Measurements from ENCODE around the gene PTGER3. TPM values are rescaled to one million over a fixed set of nuclear protein-coding genes. Genes with fewer than 3 reads are reported as not detected.

PTGER3 gene
- total and polyA plus RNA-seq, 10 of the 15 experiments (the other 5 are each of a cell fraction or from before 2014, with no cell fraction given): under 0.01 to 0.04 (median 0.02) TPM; not detected in 7

GRCh38 chr1:71014178-71014579, 33.4 kb downstream of the PTGER3 start:
- Histone ChIP-seq H3K36me3 (ENCODE audit: control insufficient read depth in 2 of 2, insufficient read depth in 2 of 2, low read length in 1 of 2) (no peaks in the 10 kb centered on the region), H2AFZ (ENCODE audit: control insufficient read depth, low read depth, low read length) (no peak overlapping the region), H3K4me2 (ENCODE audit: control insufficient read depth, insufficient read depth) (no peak overlapping the region), H3K27ac (ENCODE audit: control insufficient read depth, insufficient read depth) (no peak overlapping the region), H3K9me3 (replicated peaks; ENCODE audit: control insufficient read depth, insufficient read depth, low read length) (no peaks in the 10 kb centered on the region), H4K20me1 (ENCODE audit: control insufficient read depth, insufficient read depth) (no peaks in the 10 kb centered on the region), H3K79me2 (ENCODE audit: control insufficient read depth, insufficient read depth, low read length) (no peaks in the 10 kb centered on the region), H3K4me1 (ENCODE audit: control insufficient read depth, insufficient read depth, low read length) (no peaks in the 10 kb centered on the region), H3K4me3 (no peak overlapping the region), H3K27me3 (replicated peaks in 1 of 2; ENCODE audit: control insufficient read depth in 2 of 2, insufficient read depth in 2 of 2, low read length in 1 of 2) (no peaks in the 10 kb centered on the region), H3K9ac (ENCODE audit: control insufficient read depth, insufficient read depth, low read length) (no peak overlapping the region)
- ChIA-PET SMC1A (ENCODE audit: uncharacterized antibody, unreplicated experiment) (no interaction called here), POLR2A (no interaction called here), CTCF (no interaction called here), RAD21 (ENCODE audit: unreplicated experiment) (no interaction called here)
- BruUV-seq (replicated peaks): no TSS peak
- in situ Hi-C loops (cut with MboI): no loop called here
- ATAC-seq (no peak), DNase-seq (ENCODE audit: low read depth, low spot score) (no peak), FAIRE-seq (no peak)
- WGBS (ENCODE audit: insufficient coverage, insufficient replicate concordance, low lambda C conversion rate, missing lambda C conversion rate): 23% methylated on average over 1 of the region's 1 CpG
- intact Hi-C loops (cut with micrococcal nuclease; ENCODE audit: unreplicated experiment): no loop called here
- TF ChIP-seq CEBPZ (IDR thresholded peaks at IDR 0.05; ENCODE audit: low read depth, low read length) (no peak), ZNF207 (IDR thresholded peaks at IDR 0.05; ENCODE audit: borderline replicate concordance) (no peak), NFYB (IDR thresholded peaks at IDR 0.05; ENCODE audit: insufficient read depth, low read depth, low read length) (no peak), EZH2 (IDR thresholded peaks at IDR 0.05; ENCODE audit: borderline replicate concordance, control insufficient read depth, low read depth, low read length) (no peak), ZBTB4 (CRISPR knock-in tag; IDR thresholded peaks at IDR 0.05) (no peak), HCFC1 (IDR thresholded peaks at IDR 0.05; ENCODE audit: low read length) (no peak), ZBTB33 (IDR thresholded peaks at IDR 0.05) (no peak), POLR2AphosphoS5 (IDR thresholded peaks at IDR 0.05; ENCODE audit: low read length) (no peak), ZNF24 (IDR thresholded peaks at IDR 0.05) (no peak), GATAD2B (conservative IDR thresholded peaks at IDR 0.05; ENCODE audit: low read depth) (no peak), JUNB (IDR thresholded peaks at IDR 0.05) (no peak), NR2F1 (conservative IDR thresholded peaks at IDR 0.05) (no peak), EP300 (IDR thresholded peaks at IDR 0.05; ENCODE audit: borderline replicate concordance in 1 of 2, control insufficient read depth in 1 of 2, low read depth in 2 of 2, low read length in 2 of 2) (no peak), E2F8 (IDR thresholded peaks at IDR 0.05; ENCODE audit: low read depth, partially characterized antibody) (no peak)

Measured in GM12878 (cell line).